Caco-2 (cell line): Measurements from ENCODE around the gene XPNPEP2. TPM values are rescaled to one million over a fixed set of nuclear protein-coding genes. Genes with fewer than 3 reads are reported as not detected.

Source experiments
- BruUV-seq: library from RNA; stranded (reverse); fragments of 400-500 nt; replicated peaks from 2 replicates; lab custom pipeline; 2021; lab: Mats Ljungman, UMichigan
- CTCF ChIA-PET: fragments of 300-600 bp; sonication (Branson Sonifier 250); formaldehyde crosslinking; loops from one replicate; lab custom pipeline; 2022; ENCODE audit warnings: antibody characterized with exemption; lab: Charles Lee
- POLR2A ChIA-PET: fragments of 300-600 bp; sonication (Branson Sonifier 250); formaldehyde crosslinking; loops from one replicate; lab custom pipeline; 2022; ENCODE audit warnings: antibody characterized with exemption; lab: Charles Lee
- DNase-seq, 2 experiments: peaks; one replicate each; pipeline versions ENCODE4 v3.0.0 to v3.0.0-alpha.2; 2020 to 2022
- H3K27me3 ChIP-seq: replicated peaks from 2 replicates; pipeline ENCODE4 v1.6.0; 2011; ENCODE audit warnings: low read length; ENCODE audit not compliant: control insufficient read depth, insufficient read depth
- H3K36me3 ChIP-seq: 2 replicates; pipeline ENCODE4 v1.5.1; 2011; ENCODE audit warnings: low read length; ENCODE audit not compliant: control insufficient read depth, insufficient read depth
- H3K4me1 ChIP-seq: fragments of 250-450 bp; sonication (Bioruptor Pico); 2 replicates; pipeline ENCODE4 v1.5.1; 2020; ENCODE audit warnings: mild to moderate bottlenecking
- H3K4me3 ChIP-seq: 2 replicates; pipeline ENCODE4 v1.5.1; 2011; ENCODE audit warnings: low read depth, mild to moderate bottlenecking, control low read depth, low read length
- H3K9me3 ChIP-seq: fragments of 250-450 bp; sonication (Bioruptor Pico); 2 replicates; pipeline ENCODE4 v1.5.1; 2020; ENCODE audit warnings: mild to moderate bottlenecking, moderate library complexity
- H3K27ac Mint-ChIP-seq: one replicate; pipeline ENCODE4 v1.8.0; 2022; ENCODE audit warnings: mixed read lengths; ENCODE audit not compliant: unreplicated experiment
- H3K27me3 Mint-ChIP-seq: one replicate; pipeline ENCODE4 v1.8.0; 2022; ENCODE audit warnings: mixed read lengths; ENCODE audit not compliant: insufficient read depth, unreplicated experiment
- H3K36me3 Mint-ChIP-seq: one replicate; pipeline ENCODE4 v1.8.0; 2022; ENCODE audit warnings: mild to moderate bottlenecking, mixed read lengths; ENCODE audit not compliant: insufficient read depth, unreplicated experiment
- H3K4me1 Mint-ChIP-seq: one replicate; pipeline ENCODE4 v1.8.0; 2022; ENCODE audit warnings: low read depth, mixed read lengths; ENCODE audit not compliant: unreplicated experiment
- H3K4me3 Mint-ChIP-seq: one replicate; pipeline ENCODE4 v1.8.0; 2022; ENCODE audit warnings: mild to moderate bottlenecking, moderate library complexity, mixed read lengths; ENCODE audit not compliant: unreplicated experiment
- H3K9me3 Mint-ChIP-seq: one replicate; pipeline ENCODE4 v1.8.0; 2022; ENCODE audit warnings: mixed read lengths; ENCODE audit not compliant: unreplicated experiment
- intact Hi-C: fragments of 100-400 bp; cut with micrococcal nuclease; formaldehyde crosslinking; loops from one replicate; pipeline ENCODE4 v1.10.0; 2022; ENCODE audit not compliant: unreplicated experiment
- total RNA-seq: library from RNA; stranded (reverse); gene quantifications from 2 replicates; pipeline ENCODE4 v1.2.3, GENCODE V29; 2022
- TF ChIP-seq, protein P1 (sequence below), 2 experiments: fragments of 200-600 bp in 1 of 2; IDR thresholded peaks; 1 replicate in 1 of 2; 2 replicates in 1 of 2; pipeline versions ENCODE4 v1.5.1 to v1.8.0; 2011 to 2022; ENCODE audit warnings: antibody characterized with exemption in 1 of 2, control low read depth in 1 of 2, inconsistent platforms in 1 of 2, low read depth in 1 of 2, low read length in 1 of 2, mild to moderate bottlenecking in 1 of 2, moderate library complexity in 1 of 2; ENCODE audit not compliant: insufficient read depth in 1 of 2, severe bottlenecking in 1 of 2, unreplicated experiment in 1 of 2

The XPNPEP2 gene
- total RNA-seq, 1 experiment from 2014 or later, result 0.32 TPM

- TF ChIP-seq, protein P1, sequence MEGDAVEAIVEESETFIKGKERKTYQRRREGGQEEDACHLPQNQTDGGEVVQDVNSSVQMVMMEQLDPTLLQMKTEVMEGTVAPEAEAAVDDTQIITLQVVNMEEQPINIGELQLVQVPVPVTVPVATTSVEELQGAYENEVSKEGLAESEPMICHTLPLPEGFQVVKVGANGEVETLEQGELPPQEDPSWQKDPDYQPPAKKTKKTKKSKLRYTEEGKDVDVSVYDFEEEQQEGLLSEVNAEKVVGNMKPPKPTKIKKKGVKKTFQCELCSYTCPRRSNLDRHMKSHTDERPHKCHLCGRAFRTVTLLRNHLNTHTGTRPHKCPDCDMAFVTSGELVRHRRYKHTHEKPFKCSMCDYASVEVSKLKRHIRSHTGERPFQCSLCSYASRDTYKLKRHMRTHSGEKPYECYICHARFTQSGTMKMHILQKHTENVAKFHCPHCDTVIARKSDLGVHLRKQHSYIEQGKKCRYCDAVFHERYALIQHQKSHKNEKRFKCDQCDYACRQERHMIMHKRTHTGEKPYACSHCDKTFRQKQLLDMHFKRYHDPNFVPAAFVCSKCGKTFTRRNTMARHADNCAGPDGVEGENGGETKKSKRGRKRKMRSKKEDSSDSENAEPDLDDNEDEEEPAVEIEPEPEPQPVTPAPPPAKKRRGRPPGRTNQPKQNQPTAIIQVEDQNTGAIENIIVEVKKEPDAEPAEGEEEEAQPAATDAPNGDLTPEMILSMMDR (IDR thresholded peaks at IDR 0.05; ENCODE audit: insufficient read depth in 1 of 2, low read depth in 1 of 2, low read length in 1 of 2, severe bottlenecking in 1 of 2, unreplicated experiment in 1 of 2), result no peak
- DNase-seq, result no peak
- ChIA-PET CTCF (no interaction called here), POLR2A (no interaction called here)
- Histone ChIP-seq H3K9me3 (no peaks in the 10 kb centered on the region), H3K4me3 (no peak overlapping the region), H3K36me3 (no peaks in the 10 kb centered on the region), H3K27me3 (no peaks in the 10 kb centered on the region), H3K4me1 (no peaks in the 10 kb centered on the region)
- no peaks in the 10 kb centered on the region for H3K27me3 Mint-ChIP-seq
- peaks cover 8% of the 10 kb centered on the region for H3K4me1 Mint-ChIP-seq
- no peaks in the 10 kb centered on the region for H3K36me3 Mint-ChIP-seq
- peaks cover 11% of the 10 kb centered on the region for H3K9me3 Mint-ChIP-seq
- no TSS peak for BruUV-seq
- intact Hi-C loops, result no loop called here
- H3K27ac Mint-ChIP-seq, result no peak overlapping the region
- no peak overlapping the region for H3K4me3 Mint-ChIP-seq
Observed at GRCh38 chrX:129731228-129731627, 7.6 kb upstream of the XPNPEP2 start.

DNA sequence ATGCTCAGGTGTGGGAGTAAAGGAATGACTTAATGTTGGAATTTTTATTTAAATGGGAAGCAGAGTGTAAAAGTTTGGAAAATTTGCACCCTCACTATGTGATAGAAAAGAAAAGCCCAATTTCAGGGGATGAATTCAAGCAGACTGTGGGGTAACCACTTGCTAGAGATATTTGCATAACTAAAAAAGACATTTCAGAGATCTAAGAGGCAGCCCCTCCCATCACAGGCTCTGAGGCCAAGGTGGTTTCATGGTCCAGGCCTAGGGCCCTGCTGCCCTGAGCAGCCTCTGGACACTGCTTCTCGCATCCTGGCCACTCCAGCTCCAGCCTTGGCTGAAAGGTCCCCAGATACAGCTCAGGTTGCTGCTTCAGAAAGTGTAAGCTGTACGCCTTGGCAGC is 5.9 kb upstream of the XPNPEP2 start:
- no TSS peak for BruUV-seq
- Histone ChIP-seq H3K4me1 (peaks cover 11% of the 10 kb centered on the region), H3K4me3 (no peak overlapping the region), H3K36me3 (no peaks in the 10 kb centered on the region), H3K27me3 (no peaks in the 10 kb centered on the region), H3K9me3 (no peaks in the 10 kb centered on the region)
- Mint-ChIP-seq H3K9me3 (peaks cover 11% of the 10 kb centered on the region), H3K4me3 (no peak overlapping the region), H3K27me3 (no peaks in the 10 kb centered on the region), H3K4me1 (peaks cover 8% of the 10 kb centered on the region), H3K36me3 (no peaks in the 10 kb centered on the region), H3K27ac (no peak overlapping the region)
- CTCF ChIA-PET, result no interaction called here
- TF ChIP-seq, protein P1 (IDR thresholded peaks at IDR 0.05; ENCODE audit: insufficient read depth in 1 of 2, low read depth in 1 of 2, low read length in 1 of 2, severe bottlenecking in 1 of 2, unreplicated experiment in 1 of 2), result no peak
- intact Hi-C loops, result no loop called here
- POLR2A ChIA-PET, result no interaction called here
- DNase-seq, result no peak

DNA sequence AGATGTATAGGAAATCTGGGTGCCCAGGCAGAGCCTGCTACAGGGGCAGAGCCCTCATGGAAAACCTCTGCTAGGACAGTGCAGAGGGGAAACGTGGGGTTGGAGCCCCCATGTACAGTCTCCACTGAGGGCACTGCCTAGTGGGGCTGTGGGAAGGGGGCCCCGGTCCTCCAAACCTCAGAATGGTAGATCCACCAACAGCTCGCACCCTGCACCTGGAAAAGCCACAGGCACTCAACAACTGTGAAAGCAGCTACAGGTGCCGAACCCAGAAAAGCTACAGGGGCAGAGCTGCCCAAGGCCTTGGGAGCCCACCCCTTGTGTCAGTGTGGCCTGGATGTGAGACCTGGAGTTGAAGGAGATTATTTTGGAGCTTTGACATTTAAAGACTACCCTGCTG is 5.4 kb upstream of the XPNPEP2 start:
- Mint-ChIP-seq H3K4me3 (no peak overlapping the region), H3K36me3 (no peaks in the 10 kb centered on the region), H3K27ac (no peak overlapping the region), H3K27me3 (no peaks in the 10 kb centered on the region), H3K9me3 (peaks cover 11% of the 10 kb centered on the region), H3K4me1 (peaks cover 8% of the 10 kb centered on the region)
- TF ChIP-seq, protein P1 (IDR thresholded peaks at IDR 0.05; ENCODE audit: insufficient read depth in 1 of 2, low read depth in 1 of 2, low read length in 1 of 2, severe bottlenecking in 1 of 2, unreplicated experiment in 1 of 2), result no peak
- ChIA-PET CTCF (no interaction called here), POLR2A (no interaction called here)
- Histone ChIP-seq H3K36me3 (no peaks in the 10 kb centered on the region), H3K27me3 (no peaks in the 10 kb centered on the region), H3K4me1 (peaks cover 11% of the 10 kb centered on the region), H3K4me3 (no peak overlapping the region), H3K9me3 (no peaks in the 10 kb centered on the region)
- DNase-seq, result no peak
- BruUV-seq, result no TSS peak
- intact Hi-C loops, result no loop called here
